ENCODE measurements around the gene POC1A.

- TF ChIP-seq CTCF (conservative IDR thresholded peaks at IDR 0.05) (no peak), EZH2 (IDR thresholded peaks at IDR 0.05; ENCODE audit: low read depth) (no peak)
These were observed 51.3 kb downstream of the POC1A start for GRCh38 chr3:52102934-52103333.

Measured in PC-9 (cell line).